Measurements from ENCODE around the gene ANKFY1. TPM values are rescaled to one million over a fixed set of nuclear protein-coding genes. Genes with fewer than 3 reads are reported as not detected.
A peak's percentile ranks its signal among the peaks of the same experiment; 100 is the strongest.

Gene ANKFY1
- total RNA-seq, 3 donors from 2014 or later: 36.3 to 44.2 (median 42.1) TPM

- peak overlapping the region; percentile 50 to 77 for H3K27ac ChIP-seq
- no peak for TF ChIP-seq POLR2AphosphoS5 (IDR thresholded peaks at IDR 0.05)
- intact Hi-C loops (cut with DNase I; ENCODE audit: low total_unique reads): no loop called here
- H3K4me1 ChIP-seq: no peaks in the 10 kb centered on the region
- DNase-seq (ENCODE audit: low spot score in 2 of 2): no peak
- H3K9me3 ChIP-seq: no peaks in the 10 kb centered on the region
- no peak overlapping the region for H3K4me3 ChIP-seq
- no peaks in the 10 kb centered on the region for H3K27me3 ChIP-seq
- no peaks in the 10 kb centered on the region for H3K36me3 ChIP-seq
Measured at GRCh38 chr17:4220655-4221054, 43.1 kb downstream of the ANKFY1 start.

GRCh38 chr17:4219241-4219640 is 44.5 kb downstream of the ANKFY1 start:
- intact Hi-C loops (cut with DNase I; ENCODE audit: low total_unique reads): loop anchor here (2.0 kb wide), 1 partner anchor 186 kb away; no protein-coding TSS in a partner anchor
- DNase-seq (ENCODE audit: low spot score in 2 of 2): no peak
- TF ChIP-seq POLR2AphosphoS5 (IDR thresholded peaks at IDR 0.05): no peak
- no peak for TF ChIP-seq POLR2A (IDR thresholded peaks at IDR 0.05)
- no peak for TF ChIP-seq CTCF (IDR thresholded peaks at IDR 0.05)
- Histone ChIP-seq H3K27me3 (no peaks in the 10 kb centered on the region), H3K4me3 (no peak overlapping the region), H3K4me1 (no peaks in the 10 kb centered on the region), H3K9me3 (no peaks in the 10 kb centered on the region), H3K36me3 (no peaks in the 10 kb centered on the region), H3K27ac (no peak overlapping the region)

- H3K36me3 ChIP-seq: no peaks in the 10 kb centered on the region
- TF ChIP-seq CTCF (IDR thresholded peaks at IDR 0.05) (no peak), POLR2A (IDR thresholded peaks at IDR 0.05) (no peak), POLR2AphosphoS5 (IDR thresholded peaks at IDR 0.05) (no peak)
- H3K9me3 ChIP-seq: no peaks in the 10 kb centered on the region
- H3K4me3 ChIP-seq: no peak overlapping the region
- intact Hi-C loops (cut with DNase I; ENCODE audit: low total_unique reads): no loop called here
- no peak overlapping the region for H3K27ac ChIP-seq
- H3K27me3 ChIP-seq: no peaks in the 10 kb centered on the region
- no peak for DNase-seq (ENCODE audit: low spot score in 2 of 2)
- H3K4me1 ChIP-seq: no peaks in the 10 kb centered on the region
Measured at GRCh38 chr17:4215882-4216570, 47.8 kb downstream of the ANKFY1 start.

GRCh38 chr17:4214157-4214556 is 49.6 kb downstream of the ANKFY1 start:
- TF ChIP-seq POLR2A (IDR thresholded peaks at IDR 0.05): no peak
- no peak for TF ChIP-seq POLR2AphosphoS5 (IDR thresholded peaks at IDR 0.05)
- no peak for TF ChIP-seq CTCF (IDR thresholded peaks at IDR 0.05)
- Histone ChIP-seq H3K4me1 (no peaks in the 10 kb centered on the region), H3K27ac (no peak overlapping the region), H3K4me3 (no peak overlapping the region), H3K27me3 (no peaks in the 10 kb centered on the region), H3K36me3 (no peaks in the 10 kb centered on the region), H3K9me3 (no peaks in the 10 kb centered on the region)
- intact Hi-C loops (cut with DNase I; ENCODE audit: low total_unique reads): no loop called here
- no peak for DNase-seq (ENCODE audit: low spot score in 2 of 2)

- H3K4me3 ChIP-seq: no peak overlapping the region
- intact Hi-C loops (cut with DNase I; ENCODE audit: low total_unique reads): no loop called here
- TF ChIP-seq CTCF (IDR thresholded peaks at IDR 0.05): no peak
- TF ChIP-seq POLR2A (IDR thresholded peaks at IDR 0.05): no peak
- TF ChIP-seq POLR2AphosphoS5 (IDR thresholded peaks at IDR 0.05): no peak
- H3K36me3 ChIP-seq: no peaks in the 10 kb centered on the region
- no peak overlapping the region for H3K27ac ChIP-seq
- no peaks in the 10 kb centered on the region for H3K9me3 ChIP-seq
- no peaks in the 10 kb centered on the region for H3K4me1 ChIP-seq
- H3K27me3 ChIP-seq: no peaks in the 10 kb centered on the region
- DNase-seq (ENCODE audit: low spot score in 2 of 2): no peak
Measured at GRCh38 chr17:4209611-4210010, 54.2 kb downstream of the ANKFY1 start.
